SK-MEL-5 (cell line): ENCODE data around the gene TYW1B. TPM values are rescaled to one million over a fixed set of nuclear protein-coding genes. Genes with fewer than 3 reads are reported as not detected.
"Not testable (repeated sequence)": the region's sequence is repeated elsewhere in the genome, so short reads cannot be mapped to it uniquely, and the experiment has no call there.

Experiments used
- DNase-seq: peaks from one replicate; pipeline ENCODE4 v3.0.0-alpha.2; 2016; ENCODE audit warnings: low read depth, low spot score
- in situ Hi-C: cut with HindIII; loops from 2 replicates; pipeline ENCODE4 v1.10.0; 2016; ENCODE audit warnings: low sequenced_read_pairs, high pct_unique_total_duplicates, low pct_unique_long_range_greater_than_20kb
- small RNA-seq, 2 experiments: library from RNA; depleted of rRNA; stranded (forward); fragments of <200 nt; gene quantifications; one replicate each; pipeline ENCODE3, GENCODE V24; 2014
- total RNA-seq: library from RNA; depleted of rRNA; stranded (reverse); fragments of >200 nt; shearing (Covaris generic); gene quantifications from 2 replicates; pipeline ENCODE4 v1.2.3, GENCODE V29; 2014; rRNA removed

The TYW1B gene
- total RNA-seq, 1 experiment from 2014 or later = 1.6 TPM

DNA sequence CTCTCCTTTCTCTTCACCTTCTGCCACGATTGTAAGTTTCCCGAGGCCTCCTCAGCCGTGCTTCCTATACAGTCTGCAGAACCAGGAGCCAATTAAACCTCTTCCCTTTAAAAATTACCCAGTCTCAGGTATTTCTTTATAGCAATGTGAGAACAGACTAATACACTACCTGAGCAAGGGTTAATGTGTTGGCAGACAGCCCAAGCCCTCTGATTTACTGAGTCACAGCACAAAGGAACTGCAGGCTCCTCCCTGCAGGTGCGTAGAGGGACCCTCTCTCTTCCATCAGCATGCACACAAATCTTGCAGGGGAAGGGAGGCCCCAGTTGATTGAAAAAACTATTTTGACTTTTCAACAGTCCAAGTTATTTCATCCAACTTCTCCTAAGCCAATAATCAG lies 271.3 kb downstream of the TYW1B start:
- DNase-seq, in situ Hi-C loops: not testable (repeated sequence)

DNA sequence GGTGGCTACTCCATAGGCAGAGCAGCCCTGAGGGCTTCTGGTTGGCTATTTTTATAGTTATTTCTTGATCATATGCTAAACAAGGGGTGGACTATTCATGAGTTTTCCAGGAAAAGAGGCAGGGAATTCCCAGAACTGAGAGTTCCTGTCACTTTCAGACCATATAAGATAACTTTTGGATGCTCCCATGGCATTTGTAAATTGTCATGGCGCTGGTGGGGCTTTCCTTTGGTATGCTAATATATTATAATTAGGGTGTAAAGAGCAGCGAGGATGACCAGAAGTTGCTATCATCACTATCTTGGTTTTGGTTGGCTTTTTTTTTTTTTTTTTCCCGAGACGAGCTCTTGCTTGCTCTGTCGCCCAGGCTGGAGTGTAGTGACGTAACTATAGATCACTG lies 272.8 kb downstream of the TYW1B start:
- in situ Hi-C loops = not testable (repeated sequence)

DNA sequence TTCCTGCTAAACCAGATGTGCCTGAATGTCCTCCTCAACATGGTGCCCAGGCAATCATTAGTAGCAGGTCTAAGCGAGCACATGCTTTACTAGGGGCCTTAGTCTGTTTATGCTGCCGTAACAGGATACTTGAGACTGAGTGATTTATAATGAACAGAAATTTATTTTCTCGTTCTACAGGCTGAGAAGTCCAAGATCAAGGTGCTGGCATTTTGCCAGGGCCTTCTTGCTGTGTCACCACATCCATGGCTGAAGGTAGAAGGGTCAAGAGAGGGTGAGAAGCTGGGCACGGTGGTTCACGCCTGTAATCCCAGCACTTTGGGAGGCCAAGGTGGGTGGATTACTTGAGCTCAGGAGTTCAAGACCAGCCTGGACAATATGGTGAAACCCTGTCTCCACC lies 273.6 kb downstream of the TYW1B start:
- in situ Hi-C loops, DNase-seq: not testable (repeated sequence)

More for the DNA sequence above, 272.8 kb downstream of the TYW1B start:
- not testable (repeated sequence) for DNase-seq

DNA sequence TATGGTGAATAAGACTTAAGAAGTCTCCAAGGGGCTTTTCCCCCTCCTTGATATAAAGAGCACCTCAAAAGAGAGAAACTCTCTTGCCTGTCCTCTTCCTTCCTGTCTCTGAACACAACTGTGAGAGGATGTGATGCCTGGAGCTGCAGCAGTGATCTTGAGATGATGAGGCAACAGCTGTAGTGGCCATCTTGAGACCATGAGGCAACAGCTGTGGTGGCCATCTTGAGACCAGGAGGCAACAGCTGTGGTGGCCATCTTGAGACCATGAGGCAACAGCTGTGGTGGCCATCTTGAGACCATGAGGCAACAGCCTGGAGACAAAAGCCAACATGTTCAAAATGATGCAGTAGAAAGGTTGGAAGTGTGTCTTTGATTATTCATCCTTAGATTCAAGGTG lies 277.5 kb downstream of the TYW1B start:
- in situ Hi-C loops, DNase-seq: not testable (repeated sequence)

DNA sequence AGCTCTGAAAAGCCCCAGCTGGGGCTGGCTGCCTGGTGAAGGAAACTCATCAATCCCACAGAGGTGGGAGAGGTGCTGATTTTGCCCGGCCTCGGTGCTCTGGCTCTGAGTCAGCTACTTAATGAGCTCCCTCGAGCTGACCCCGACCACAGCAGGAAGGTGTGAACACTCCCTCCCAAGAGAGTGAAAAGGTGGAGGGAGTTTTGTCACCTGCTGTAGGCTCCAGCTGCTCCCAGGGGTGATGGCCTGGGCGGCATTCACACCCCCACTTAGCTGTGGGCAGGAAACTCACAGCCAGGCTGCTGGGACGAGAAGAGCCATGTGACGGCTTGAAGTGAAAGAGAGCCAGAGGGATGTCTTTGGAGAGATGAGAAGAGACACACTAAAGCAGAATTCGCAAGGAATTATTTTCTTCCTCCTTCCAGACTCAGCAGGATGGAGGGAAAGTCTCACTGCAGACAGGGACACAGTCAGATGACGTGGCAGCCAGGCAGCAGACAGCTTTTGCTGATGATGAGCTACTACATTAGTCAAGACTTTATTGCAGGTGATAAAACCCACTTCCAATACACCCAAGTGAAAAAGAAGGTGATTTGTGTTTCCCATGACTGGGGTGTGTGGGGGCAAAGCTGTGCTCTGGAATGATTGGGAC lies 281.3 kb downstream of the TYW1B start:
- in situ Hi-C loops = not testable (repeated sequence)

DNA sequence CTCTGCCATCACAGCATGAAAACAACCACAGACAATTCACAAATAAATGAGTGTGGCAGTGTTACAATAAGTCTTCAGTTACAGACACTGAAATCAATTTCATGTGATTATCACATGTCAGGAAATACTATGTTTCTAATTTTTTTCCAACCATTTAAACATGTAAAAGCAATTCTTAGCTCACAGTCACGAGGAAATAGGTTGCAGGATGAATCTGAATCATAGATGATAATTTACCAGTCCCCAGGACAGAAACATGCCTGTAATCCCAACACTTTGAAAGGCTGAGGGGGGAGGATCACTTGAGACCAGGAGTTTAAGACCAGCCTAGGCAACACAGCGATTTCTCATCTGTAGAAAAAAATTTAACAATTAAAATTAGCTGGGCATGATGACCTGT lies 283.5 kb downstream of the TYW1B start:
- DNase-seq = peak; percentile 99
- in situ Hi-C loops = not testable (repeated sequence)

More for the DNA sequence above, 281.3 kb downstream of the TYW1B start:
- not testable (repeated sequence) for DNase-seq

DNA sequence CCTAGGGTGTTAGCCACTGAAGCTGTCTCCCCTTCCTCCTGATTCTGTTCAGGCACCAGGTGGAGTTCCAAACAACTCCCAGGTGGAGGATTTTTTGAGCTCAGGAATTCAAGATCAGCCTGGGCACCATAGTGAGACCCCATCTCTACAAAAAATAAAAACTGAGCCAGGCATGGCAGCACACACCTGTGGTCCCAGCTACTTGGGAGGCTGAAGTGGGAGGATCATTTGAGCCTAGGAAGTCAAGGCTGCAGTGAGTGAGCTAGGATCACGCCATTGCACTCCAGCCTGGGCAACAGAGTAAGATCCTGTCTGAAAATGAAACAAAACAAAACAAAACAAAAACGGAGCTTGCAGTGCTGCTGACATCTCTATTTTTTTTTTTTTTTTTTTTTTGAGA lies 287.1 kb downstream of the TYW1B start:
- DNase-seq = no peak
- in situ Hi-C loops = no loop called here

DNA sequence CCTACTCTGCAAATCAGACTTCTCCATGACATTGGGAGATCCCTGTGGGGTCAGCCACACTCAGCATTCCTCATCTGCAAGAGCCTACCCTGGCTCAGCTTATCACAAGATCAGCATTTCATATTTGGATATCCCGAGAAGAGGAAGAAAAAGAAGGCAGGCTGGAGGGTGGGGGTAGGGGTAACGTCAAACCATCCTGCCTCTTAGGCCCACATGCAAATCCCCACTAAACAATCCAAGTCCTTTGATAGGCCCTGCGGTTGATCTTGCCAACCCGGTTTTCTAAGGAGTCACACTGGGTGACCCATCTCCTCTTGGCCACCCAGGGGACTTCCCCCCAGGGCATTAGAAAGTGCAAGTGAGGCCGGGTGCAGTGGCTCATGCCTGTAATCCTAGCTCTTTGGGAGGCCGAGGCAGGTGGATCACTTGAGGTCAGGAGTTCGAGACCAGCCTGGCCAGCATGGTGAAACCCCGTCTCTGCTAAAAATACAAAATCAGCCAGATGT lies 287.8 kb downstream of the TYW1B start:
- in situ Hi-C loops = no loop called here
- peak; percentile 17 for DNase-seq

DNA sequence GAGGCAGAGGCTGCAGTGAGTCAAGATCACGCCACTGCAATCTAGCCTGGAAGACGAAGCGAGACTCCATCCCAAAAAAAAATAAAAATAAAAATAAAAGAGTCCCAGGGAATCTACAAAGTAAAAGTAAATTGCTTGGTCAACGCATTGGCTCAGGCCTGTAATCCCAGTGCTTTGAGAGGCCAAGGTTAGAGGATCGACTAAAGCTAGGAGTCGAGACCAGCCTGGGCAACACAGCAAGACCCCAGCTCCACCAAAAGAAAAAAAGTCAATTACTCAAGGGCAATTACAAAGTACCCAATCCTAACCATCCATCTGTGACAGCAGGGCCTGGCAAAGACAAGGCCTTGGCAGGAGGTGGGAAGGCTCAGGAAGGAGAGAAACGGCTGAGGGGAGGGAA lies 288.3 kb downstream of the TYW1B start:
- no peak for DNase-seq
- in situ Hi-C loops = no loop called here

DNA sequence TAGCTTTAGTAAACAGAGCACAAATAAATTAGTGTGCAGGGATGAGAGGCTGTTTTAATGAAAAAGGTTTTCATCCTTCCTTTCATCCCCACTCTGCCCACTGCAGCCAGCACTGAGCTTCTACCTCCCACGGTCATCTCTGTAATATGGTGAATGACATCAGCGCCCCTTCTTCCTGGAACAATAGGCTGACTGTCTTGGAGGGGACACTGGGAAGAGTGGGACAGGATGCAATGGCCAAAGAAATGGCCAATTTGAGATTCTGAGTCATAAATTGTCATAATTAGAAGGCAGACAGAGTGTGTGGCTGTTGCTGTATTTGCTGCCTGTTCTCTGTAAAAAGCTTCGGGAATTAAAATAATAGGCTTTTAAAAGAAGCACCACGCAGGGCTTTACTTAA lies 289.1 kb downstream of the TYW1B start:
- peak; percentile 82 for DNase-seq

DNA sequence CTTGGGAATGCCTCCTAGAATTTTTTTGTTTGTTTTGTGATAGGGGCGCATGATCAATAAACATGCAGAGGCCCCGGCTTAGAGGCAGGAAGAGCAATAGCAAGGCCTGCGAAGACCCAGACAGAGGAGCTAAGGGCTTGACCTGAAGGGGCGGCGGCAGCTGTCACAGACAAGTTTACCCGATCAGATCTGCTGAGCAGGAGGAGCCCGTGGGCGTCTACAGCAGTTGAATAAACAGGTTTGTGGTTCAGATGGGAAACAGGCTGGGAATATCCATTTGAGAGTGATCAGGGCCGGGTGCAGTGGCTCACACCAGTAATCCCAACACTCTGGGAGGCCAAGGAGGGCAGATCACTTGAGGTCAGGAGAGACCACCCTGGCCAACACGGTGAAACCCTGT lies 289.9 kb downstream of the TYW1B start:
- in situ Hi-C loops = no loop called here

More for the DNA sequence above, 289.1 kb downstream of the TYW1B start:
- in situ Hi-C loops = no loop called here

DNA sequence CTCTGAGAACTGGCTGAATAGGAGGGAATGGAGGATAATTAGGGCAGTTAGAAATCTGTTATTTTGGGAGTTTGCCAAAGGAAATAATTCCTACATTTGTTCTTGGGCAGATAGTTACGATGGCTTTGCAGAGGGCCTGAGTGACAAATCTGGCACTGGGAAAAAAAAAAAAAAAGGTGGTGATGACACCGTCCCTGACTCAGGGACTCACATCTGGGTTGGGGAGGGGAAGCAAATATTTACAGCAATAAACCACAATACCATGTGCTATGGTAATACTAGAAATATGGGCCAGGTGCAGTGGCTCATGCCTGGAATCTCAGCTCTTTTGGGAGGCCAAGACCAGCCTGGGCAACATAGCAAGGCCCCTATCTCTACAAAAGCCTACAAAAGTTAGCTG lies 292.0 kb downstream of the TYW1B start:
- DNase-seq = not testable (repeated sequence)

More for the DNA sequence above, 289.9 kb downstream of the TYW1B start:
- no peak for DNase-seq

DNA sequence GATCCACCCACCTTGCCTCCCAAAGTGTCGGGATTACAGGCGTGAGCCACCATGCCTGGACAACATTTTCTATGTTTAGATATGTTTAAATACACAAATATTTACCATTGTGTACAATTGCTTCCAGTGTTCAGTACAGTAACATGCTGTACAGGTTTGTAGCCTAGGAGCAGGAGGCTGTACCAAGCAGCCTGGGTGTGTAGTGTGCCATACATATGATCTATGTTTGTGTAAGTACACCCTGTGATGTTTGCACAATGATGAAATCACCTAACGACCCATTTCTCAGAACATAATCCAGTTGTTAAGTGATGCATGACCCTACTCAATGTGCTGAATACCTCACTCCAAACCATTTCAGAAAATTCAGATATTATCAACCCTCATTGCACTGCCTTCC lies 297.0 kb downstream of the TYW1B start:
- in situ Hi-C loops, DNase-seq: not testable (repeated sequence)

More for the DNA sequence above, 292.0 kb downstream of the TYW1B start:
- in situ Hi-C loops = not testable (repeated sequence)

Small RNA genes within 50 kb of the gene (small RNA-seq; reads per million reads assigned to genes)
- gene AC211469.2 (0 reads per million in 2 experiments), gene MIR4650-2 (0 reads per million in 2 experiments), gene RN7SL377P (0 reads per million in 2 experiments), gene RN7SL625P (0 to 0.05 reads per million in 2 experiments)

Other genes starting within 250 kb of the TYW1B start
- gene POM121, start 96.9 kb upstream of the TYW1B start, total RNA-seq = 9.2 and 12.8 TPM in 2 replicates
- not detected in 2 replicates for gene TRIM74, start 141.3 kb upstream of the TYW1B start, total RNA-seq
- not detected in 2 replicates for gene SPDYE8, start 201.6 kb upstream of the TYW1B start, total RNA-seq
- gene SPDYE11, start 229.7 kb upstream of the TYW1B start, total RNA-seq = not detected in 2 replicates